Hematopoietic multipotent progenitor cell (in vitro differentiated cells): ENCODE results near the gene MACROH2A1. TPM values are rescaled to one million over a fixed set of nuclear protein-coding genes. Genes with fewer than 3 reads are reported as not detected.
A peak's percentile ranks its signal among the peaks of the same experiment; 100 is the strongest.

Experiments
- DNase-seq, 3 donors: peaks; one replicate each; pipeline ENCODE4 v3.0.0-alpha.2; 2011 to 2015; ENCODE audit warnings: low read depth in 2 of 3, low spot score in 2 of 3
- total RNA-seq: library from RNA; depleted of rRNA; stranded (reverse); fragments of >200 nt; gene quantifications from one replicate; pipeline ENCODE4 v1.2.3, GENCODE V29; 2012

The MACROH2A1 gene
- total RNA-seq: 694 TPM

- DNase-seq: peak; percentile 58 to 85 (median 85)
These were observed at the start of gene MACROH2A1 for GRCh38 chr5:135398855-135399793. Gene MACROH2A1 (minus strand): TSS chr5:135399231. CDS start chr5:135389093, 10,138 bp downstream.

DNA sequence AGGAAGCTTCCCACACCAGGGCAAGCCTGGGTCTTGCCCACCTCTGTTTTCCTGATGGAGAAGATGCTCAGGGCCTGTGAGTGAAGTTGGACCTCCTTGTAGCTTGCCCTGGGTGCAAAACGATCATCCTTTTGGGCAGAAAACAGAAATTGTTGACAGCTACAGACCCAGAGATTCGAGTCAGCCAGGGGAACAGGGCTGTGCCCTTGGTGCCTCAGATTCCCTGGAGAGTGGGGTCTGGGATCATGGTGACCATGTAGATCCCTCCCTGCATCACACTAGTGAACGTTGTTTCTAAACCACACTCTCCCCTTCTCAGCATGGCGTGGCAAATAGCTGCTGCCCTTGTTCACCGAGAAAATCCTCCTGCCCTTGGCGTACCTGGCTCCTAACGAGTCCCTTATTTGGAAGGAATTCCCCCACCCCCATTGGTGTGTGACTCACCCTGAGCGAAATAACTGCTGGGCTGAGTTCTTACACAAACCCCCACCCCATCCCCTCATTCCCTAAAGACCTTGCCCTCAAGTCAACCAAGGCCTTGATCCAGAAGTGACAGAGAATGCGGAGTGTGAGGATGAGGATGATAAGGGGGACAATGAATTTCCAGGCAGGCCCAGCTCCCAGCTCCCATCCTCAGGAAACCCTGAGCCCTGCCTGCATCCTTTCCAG, 49.2 kb upstream of the MACROH2A1 start:
- DNase-seq: no peak

- no peak for DNase-seq
These were observed 48.4 kb upstream of the MACROH2A1 start, which contains the start of gene DCANP1 for GRCh38 chr5:135447298-135447929. Gene DCANP1 (minus strand): TSS chr5:135447348. CDS start chr5:135447108, 240 bp downstream.

- peak in 1 of 3 donors; percentile 71 for DNase-seq
These were observed 47.6 kb upstream of the MACROH2A1 start for GRCh38 chr5:135446615-135447014.

GRCh38 chr5:135446206-135446605, 47.2 kb upstream of the MACROH2A1 start:
- no peak for DNase-seq

- no peak for DNase-seq
These were observed 46.4 kb upstream of the MACROH2A1 start for GRCh38 chr5:135445306-135445985.

DNA sequence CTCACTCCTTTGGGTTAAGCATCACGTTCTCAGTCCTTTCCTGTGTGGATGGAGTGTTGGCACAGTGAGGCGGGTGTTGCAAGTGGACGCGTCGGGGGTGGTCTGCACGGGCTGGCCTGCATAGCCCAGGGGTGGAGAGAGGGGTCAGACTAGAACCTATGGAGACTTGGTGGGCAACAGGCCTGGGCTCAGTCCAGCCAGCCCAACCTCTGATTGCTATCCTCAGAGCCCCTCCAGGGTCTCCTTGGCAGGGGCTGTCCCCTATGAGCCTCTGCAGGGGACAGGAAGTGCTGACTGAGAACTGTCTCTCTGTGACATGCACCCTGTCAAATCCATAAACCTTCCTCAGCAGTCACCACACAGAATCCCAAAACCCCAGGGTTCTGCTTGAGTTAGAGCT, 45.9 kb upstream of the MACROH2A1 start:
- no peak for DNase-seq

DNA sequence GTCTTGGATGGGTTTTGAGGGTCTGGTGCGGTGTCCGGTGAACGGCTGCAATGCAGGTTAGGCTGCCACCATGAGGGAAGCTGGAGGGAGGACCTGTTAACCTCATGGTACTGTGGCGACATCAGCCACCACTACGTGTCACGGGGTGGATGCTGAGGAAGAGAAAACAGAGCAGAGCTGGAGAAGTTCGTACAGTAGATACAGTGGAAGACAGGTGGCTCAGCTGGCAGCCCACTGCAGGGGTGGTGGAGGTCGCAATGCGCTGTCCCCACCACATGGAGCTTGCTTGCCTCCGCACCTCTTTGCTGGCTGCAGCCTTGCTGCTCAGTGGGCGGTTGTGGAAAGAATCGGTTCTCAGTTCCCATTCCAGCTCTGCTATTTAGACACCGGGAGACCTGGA, 45.3 kb upstream of the MACROH2A1 start:
- no peak for DNase-seq

GRCh38 chr5:135443161-135443960, 44.3 kb upstream of the MACROH2A1 start:
- DNase-seq: no peak

DNA sequence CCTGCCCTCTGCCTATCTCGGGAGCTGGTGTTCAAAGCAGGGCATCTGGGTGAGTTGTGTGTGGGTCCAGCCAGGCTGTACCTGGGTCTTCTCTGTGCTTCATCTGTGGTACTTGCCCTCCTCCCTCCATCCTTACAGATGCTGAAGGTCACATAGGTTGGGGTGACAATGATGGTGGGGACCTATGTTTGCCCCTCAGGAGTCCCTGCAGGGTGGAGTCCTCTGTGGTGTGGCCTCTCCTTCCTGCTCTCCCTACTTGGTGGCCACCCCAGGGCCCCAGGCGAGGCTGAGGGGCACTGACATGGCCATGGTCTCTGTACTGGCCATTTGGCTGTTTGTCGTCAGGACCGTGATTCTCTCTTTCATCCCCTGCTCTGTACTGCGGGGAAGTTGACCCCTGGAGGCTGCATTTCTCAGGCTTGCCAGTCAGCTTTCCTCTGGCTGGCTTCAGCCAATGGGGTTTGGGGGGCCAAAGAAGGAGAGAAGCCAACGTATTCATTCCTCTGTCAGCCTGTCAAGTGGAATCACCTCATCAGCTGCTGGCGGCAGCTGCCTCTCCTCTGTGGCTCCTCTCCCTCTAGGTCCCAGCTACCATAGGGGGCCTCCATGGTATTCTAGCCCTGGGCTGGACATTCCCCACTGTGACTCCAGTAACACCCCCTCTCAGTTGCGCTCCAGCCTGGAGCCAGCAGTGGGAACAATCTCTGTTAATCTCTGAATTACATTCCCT, 43.6 kb upstream of the MACROH2A1 start:
- DNase-seq: no peak

GRCh38 chr5:135441919-135442318, 42.9 kb upstream of the MACROH2A1 start:
- DNase-seq: no peak

DNA sequence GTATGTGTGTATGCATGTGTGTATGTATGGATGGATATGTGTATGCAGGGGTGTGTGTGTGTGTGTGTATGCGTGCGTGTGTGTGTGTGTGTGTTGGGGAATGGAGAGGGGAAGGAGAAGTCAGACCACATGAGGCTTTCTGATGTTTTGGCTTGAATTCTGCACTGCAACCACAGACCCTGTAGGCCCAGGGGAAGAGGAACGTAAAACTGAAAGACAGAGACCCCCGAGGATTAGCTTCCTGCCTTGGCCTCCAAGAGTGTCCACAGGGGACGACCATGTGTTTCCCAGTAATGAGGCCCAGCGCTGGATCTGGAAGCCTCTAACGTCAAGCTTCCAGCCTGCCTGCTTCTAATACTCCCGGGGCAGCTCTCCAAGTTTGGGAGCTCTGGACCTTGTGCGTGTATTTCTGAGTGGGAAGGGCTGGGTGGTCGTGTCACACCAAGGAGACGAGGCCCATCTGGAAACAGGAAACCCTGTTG, 42.4 kb upstream of the MACROH2A1 start:
- peak in 2 of 3 donors; percentile 38 to 73 for DNase-seq

DNA sequence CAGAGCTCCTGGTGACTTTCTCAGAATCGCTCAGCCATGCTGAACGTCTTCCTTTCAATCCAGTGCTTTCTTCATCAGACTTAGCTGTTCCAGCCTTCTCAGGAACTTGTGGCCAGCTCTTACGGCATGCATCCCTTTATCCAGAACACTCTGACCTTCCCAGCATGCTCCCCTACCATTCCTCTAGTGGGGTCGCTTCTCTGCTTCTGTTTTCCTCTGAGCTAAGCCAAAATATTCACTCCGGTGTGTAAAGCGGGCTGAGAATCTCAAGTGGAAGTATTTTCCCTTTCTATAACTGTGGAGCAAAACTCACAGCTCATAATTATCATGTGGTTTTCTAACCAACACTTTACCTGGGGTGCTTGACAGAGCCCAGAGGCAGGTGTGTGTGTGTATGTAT, 41.9 kb upstream of the MACROH2A1 start:
- DNase-seq: no peak

GRCh38 chr5:135439231-135440205, 40.5 kb upstream of the MACROH2A1 start:
- no peak for DNase-seq

DNA sequence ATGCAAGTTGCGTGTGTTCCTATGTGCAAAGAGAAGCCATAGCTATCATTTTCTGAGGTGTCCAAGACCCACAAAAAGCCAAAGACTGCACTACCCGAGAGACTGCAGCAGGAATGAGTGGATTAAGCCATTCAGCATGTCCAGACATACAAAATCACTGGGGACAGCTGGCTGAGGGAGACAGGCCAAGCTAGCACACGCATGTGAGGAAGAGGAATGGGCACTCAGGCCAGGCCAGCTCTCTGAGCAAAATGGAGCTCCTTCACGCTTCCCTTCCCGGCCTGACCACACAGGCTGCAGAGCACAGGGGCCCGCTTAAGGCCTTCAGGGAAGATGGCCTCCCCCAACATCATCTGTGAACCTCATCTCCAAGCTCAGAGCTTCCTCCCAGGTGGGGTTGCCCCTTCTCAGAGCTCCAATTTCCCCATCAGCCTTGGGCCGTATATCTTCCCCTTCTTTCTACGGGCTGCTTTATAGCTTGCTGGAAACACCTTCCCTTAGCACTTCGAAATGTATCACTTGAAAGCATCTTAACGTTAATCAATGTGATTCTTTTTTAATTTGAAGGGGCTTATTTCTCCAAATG, 39.7 kb upstream of the MACROH2A1 start:
- no peak for DNase-seq

- DNase-seq: no peak
These were observed 38.9 kb upstream of the MACROH2A1 start for GRCh38 chr5:135437796-135438560.

- DNase-seq: peak in 2 of 3 donors; percentile 49 to 64
These were observed 38.4 kb upstream of the MACROH2A1 start for GRCh38 chr5:135437422-135437795.
